ENCODE measurements around the gene SPA17.
A peak's percentile ranks its signal among the peaks of the same experiment; 100 is the strongest.

SPA17 gene

GRCh38 chr11:124672536-124673215 lies 1.0 kb upstream of the SPA17 start:
- H3K9ac ChIP-seq, result peak overlapping the region; percentile 75; the same call in 1 of the 2 replicates

GRCh38 chr11:124674168-124674517 lies 439 bp downstream of the SPA17 start:
- peak overlapping the region; percentile 32; the same call in 1 of the 2 replicates for H3K27ac ChIP-seq
- no peaks in the 10 kb centered on the region for H3K27me3 ChIP-seq (ENCODE audit: insufficient read depth, low read depth)
- H3K79me2 ChIP-seq (ENCODE audit: insufficient read depth, low read depth), result no peaks in the 10 kb centered on the region
- H3K36me3 ChIP-seq (ENCODE audit: insufficient read depth), result no peaks in the 10 kb centered on the region
- peaks cover 34% of the 10 kb centered on the region for H3K4me1 ChIP-seq (ENCODE audit: low read depth, poor library complexity, severe bottlenecking)
- H4K20me1 ChIP-seq (ENCODE audit: insufficient read depth), result no peaks in the 10 kb centered on the region
- no peak for TF ChIP-seq CTCF (conservative IDR thresholded peaks at IDR 0.05; ENCODE audit: low read depth, low read length)
- peak overlapping the region; percentile 38; the same call in 1 of the 2 replicates for H2AFZ ChIP-seq (ENCODE audit: low read depth)
- no peak overlapping the region for H3K4me3 ChIP-seq (IDR thresholded peaks at IDR 0.05; ENCODE audit: insufficient read depth, low read depth, low read length)
- H3K9ac ChIP-seq, result peak overlapping the region; percentile 75
- peak overlapping the region; percentile 46 for H3K4me2 ChIP-seq

More at GRCh38 chr11:124672536-124673215, 1.0 kb upstream of the SPA17 start:
- no peaks in the 10 kb centered on the region for H4K20me1 ChIP-seq (ENCODE audit: insufficient read depth)
- no peaks in the 10 kb centered on the region for H3K27me3 ChIP-seq (ENCODE audit: insufficient read depth, low read depth)
- H3K27ac ChIP-seq, result 0 out of 2 replicates have a peak overlapping the region, but pooled peaks have one; percentile 20
- no peaks in the 10 kb centered on the region for H3K36me3 ChIP-seq (ENCODE audit: insufficient read depth)
- no peak for TF ChIP-seq CTCF (conservative IDR thresholded peaks at IDR 0.05; ENCODE audit: low read depth, low read length)
- H3K79me2 ChIP-seq (ENCODE audit: insufficient read depth, low read depth), result no peaks in the 10 kb centered on the region
- H3K4me3 ChIP-seq (IDR thresholded peaks at IDR 0.05; ENCODE audit: insufficient read depth, low read depth, low read length), result no peak overlapping the region
- peak overlapping the region; percentile 66 for H3K4me2 ChIP-seq
- peak overlapping the region; percentile 75 for H2AFZ ChIP-seq (ENCODE audit: low read depth)
- peaks cover 34% of the 10 kb centered on the region for H3K4me1 ChIP-seq (ENCODE audit: low read depth, poor library complexity, severe bottlenecking)

GRCh38 chr11:124674571-124674970 lies 867 bp downstream of the SPA17 start:
- Histone ChIP-seq H3K27ac (no peak overlapping the region), H2AFZ (ENCODE audit: low read depth) (peak overlapping the region; percentile 38; the same call in 1 of the 2 replicates), H3K79me2 (ENCODE audit: insufficient read depth, low read depth) (no peaks in the 10 kb centered on the region), H4K20me1 (ENCODE audit: insufficient read depth) (no peaks in the 10 kb centered on the region), H3K9ac (peak overlapping the region; percentile 75; the same call in 1 of the 2 replicates), H3K4me3 (IDR thresholded peaks at IDR 0.05; ENCODE audit: insufficient read depth, low read depth, low read length) (no peak overlapping the region), H3K36me3 (ENCODE audit: insufficient read depth) (no peaks in the 10 kb centered on the region), H3K27me3 (ENCODE audit: insufficient read depth, low read depth) (no peaks in the 10 kb centered on the region), H3K4me1 (ENCODE audit: low read depth, poor library complexity, severe bottlenecking) (peaks cover 29% of the 10 kb centered on the region), H3K4me2 (peak overlapping the region; percentile 46)
- TF ChIP-seq CTCF (conservative IDR thresholded peaks at IDR 0.05; ENCODE audit: low read depth, low read length), result no peak

- peaks cover 11% of the 10 kb centered on the region for H3K4me1 ChIP-seq (ENCODE audit: low read depth, poor library complexity, severe bottlenecking)
- no peak overlapping the region for H3K4me3 ChIP-seq (IDR thresholded peaks at IDR 0.05; ENCODE audit: insufficient read depth, low read depth, low read length)
- no peak overlapping the region for H2AFZ ChIP-seq (ENCODE audit: low read depth)
- TF ChIP-seq CTCF (conservative IDR thresholded peaks at IDR 0.05; ENCODE audit: low read depth, low read length), result no peak
- H3K27me3 ChIP-seq (ENCODE audit: insufficient read depth, low read depth), result no peaks in the 10 kb centered on the region
- no peaks in the 10 kb centered on the region for H4K20me1 ChIP-seq (ENCODE audit: insufficient read depth)
- no peak overlapping the region for H3K27ac ChIP-seq
- H3K9ac ChIP-seq, result no peak overlapping the region
- H3K36me3 ChIP-seq (ENCODE audit: insufficient read depth), result no peaks in the 10 kb centered on the region
- H3K4me2 ChIP-seq, result no peak overlapping the region
- no peaks in the 10 kb centered on the region for H3K79me2 ChIP-seq (ENCODE audit: insufficient read depth, low read depth)
These were observed 2.7 kb downstream of the SPA17 start for GRCh38 chr11:124676386-124676785.
